Measurements from ENCODE around the gene HDHD5. TPM values are rescaled to one million over a fixed set of nuclear protein-coding genes. Genes with fewer than 3 reads are reported as not detected.
A peak's percentile ranks its signal among the peaks of the same experiment; 100 is the strongest.

Gene HDHD5
- polyA plus RNA-seq, 1 experiment, result 35.3 TPM

GRCh38 chr22:17198170-17199002, 39.3 kb upstream of the HDHD5 start:
- H3K36me3 ChIP-seq (ENCODE audit: control insufficient read depth, insufficient read depth, low read length), result no peaks in the 10 kb centered on the region
- no peak for DNase-seq (ENCODE audit: low read depth)
- H3K4me3 ChIP-seq (ENCODE audit: low read depth, low read length), result peak overlapping the region; percentile 3; the same call in 1 of the 2 replicates
- TF ChIP-seq CTCF (IDR thresholded peaks at IDR 0.05; ENCODE audit: insufficient read depth, low read depth, low read length), result no peak
- CTCF ChIA-PET, result interaction anchor here (1.0 kb wide), 1 partner anchor 26 kb away, joined by 3 read pairs; no protein-coding TSS in a partner anchor
- POLR2A ChIA-PET, result no interaction called here
- H3K27me3 ChIP-seq (ENCODE audit: control insufficient read depth, insufficient read depth, low read length), result no peaks in the 10 kb centered on the region

DNA sequence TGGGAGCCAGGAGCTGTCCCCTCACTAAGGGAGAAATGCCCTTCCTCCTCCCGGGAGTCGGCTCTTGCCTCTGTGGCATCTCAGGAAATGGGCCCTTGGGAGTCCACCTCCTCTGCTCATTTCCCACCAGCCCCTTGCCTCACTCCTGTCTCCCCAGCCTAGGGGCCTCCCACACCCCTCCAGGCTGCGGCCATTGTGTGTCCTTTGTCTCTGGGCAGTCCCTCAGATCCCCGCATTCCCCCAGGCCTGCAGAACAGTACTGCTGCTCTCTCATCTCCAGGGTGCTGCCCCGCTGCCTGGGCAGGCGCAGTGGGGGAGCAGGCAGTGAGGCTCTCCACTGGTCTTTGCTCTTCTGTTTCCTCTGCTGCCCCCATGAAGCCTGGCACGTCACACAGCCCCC, 35.1 kb upstream of the HDHD5 start:
- no peak overlapping the region for H3K4me3 ChIP-seq (ENCODE audit: low read depth, low read length)
- H3K27me3 ChIP-seq (ENCODE audit: control insufficient read depth, insufficient read depth, low read length), result no peaks in the 10 kb centered on the region
- DNase-seq (ENCODE audit: low read depth), result no peak
- no peaks in the 10 kb centered on the region for H3K36me3 ChIP-seq (ENCODE audit: control insufficient read depth, insufficient read depth, low read length)
- CTCF ChIA-PET, result interaction anchor here (6.1 kb wide), 1 partner anchor 22 kb away, joined by 48 read pairs; no protein-coding TSS in a partner anchor
- POLR2A ChIA-PET, result interaction anchor here (0.6 kb wide), 1 partner anchor 64 kb away, joined by 20 read pairs; no protein-coding TSS in a partner anchor
- TF ChIP-seq CTCF (IDR thresholded peaks at IDR 0.05; ENCODE audit: insufficient read depth, low read depth, low read length), result no peak

DNA sequence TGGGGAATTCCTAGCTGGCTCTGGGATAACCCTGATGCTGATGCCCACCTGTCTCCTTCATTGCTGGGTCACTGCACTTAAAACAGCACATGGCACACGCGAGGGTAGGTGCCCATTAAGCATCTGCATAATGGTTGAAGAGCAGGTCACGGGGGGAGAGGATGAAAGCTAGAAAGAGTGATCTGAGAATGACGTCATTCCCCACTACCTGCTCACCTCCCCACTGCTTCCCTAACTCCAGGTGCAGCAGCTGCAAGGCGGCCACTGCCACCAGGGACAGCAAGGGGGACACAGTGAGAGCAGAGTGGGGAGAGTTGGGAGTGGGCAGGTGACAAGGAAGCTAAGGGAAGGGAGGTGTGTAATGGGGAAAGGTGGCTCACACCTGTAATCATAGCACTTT, 33.1 kb upstream of the HDHD5 start:
- Histone ChIP-seq H3K36me3 (ENCODE audit: control insufficient read depth, insufficient read depth, low read length) (no peaks in the 10 kb centered on the region), H3K27me3 (ENCODE audit: control insufficient read depth, insufficient read depth, low read length) (no peaks in the 10 kb centered on the region), H3K4me3 (ENCODE audit: low read depth, low read length) (no peak overlapping the region)
- POLR2A ChIA-PET, result no interaction called here
- no peak for DNase-seq (ENCODE audit: low read depth)
- CTCF ChIA-PET, result interaction anchor here (1.1 to 6.1 kb wide), 4 partner anchors 13 to 310 kb away, joined by 3 to 48 read pairs (median 4); no protein-coding TSS in a partner anchor
- no peak for TF ChIP-seq CTCF (IDR thresholded peaks at IDR 0.05; ENCODE audit: insufficient read depth, low read depth, low read length)

- Histone ChIP-seq H3K4me3 (ENCODE audit: low read depth, low read length) (0 out of 2 replicates have a peak overlapping the region, but pooled peaks have one; percentile 5), H3K27me3 (ENCODE audit: control insufficient read depth, insufficient read depth, low read length) (no peaks in the 10 kb centered on the region), H3K36me3 (ENCODE audit: control insufficient read depth, insufficient read depth, low read length) (no peaks in the 10 kb centered on the region)
- POLR2A ChIA-PET, result interaction anchor here (0.6 kb wide), 1 partner anchor 308 kb away, joined by 5 read pairs; no protein-coding TSS in a partner anchor
- CTCF ChIA-PET, result interaction anchor here (1.1 to 6.1 kb wide), 3 partner anchors 13 to 311 kb away, joined by 3 to 48 read pairs (median 3); no protein-coding TSS in a partner anchor
- no peak for TF ChIP-seq CTCF (IDR thresholded peaks at IDR 0.05; ENCODE audit: insufficient read depth, low read depth, low read length)
- DNase-seq (ENCODE audit: low read depth), result peak; percentile 51
These were observed 32.2 kb upstream of the HDHD5 start for GRCh38 chr22:17191163-17191784.

GRCh38 chr22:17190702-17191101, 31.6 kb upstream of the HDHD5 start:
- TF ChIP-seq CTCF (IDR thresholded peaks at IDR 0.05; ENCODE audit: insufficient read depth, low read depth, low read length), result no peak
- Histone ChIP-seq H3K4me3 (ENCODE audit: low read depth, low read length) (no peak overlapping the region), H3K36me3 (ENCODE audit: control insufficient read depth, insufficient read depth, low read length) (no peaks in the 10 kb centered on the region), H3K27me3 (ENCODE audit: control insufficient read depth, insufficient read depth, low read length) (no peaks in the 10 kb centered on the region)
- no peak for DNase-seq (ENCODE audit: low read depth)
- ChIA-PET POLR2A (no interaction called here), CTCF (interaction anchor here (6.1 kb wide), 1 partner anchor 19 kb away, joined by 48 read pairs; no protein-coding TSS in a partner anchor)

Data from BJ (cell line).